H1 (cell line): ENCODE data around the gene PCDHAC2. TPM values are rescaled to one million over a fixed set of nuclear protein-coding genes. Genes with fewer than 3 reads are reported as not detected.

Experiments used
- CTCF ChIA-PET: fragments of 300-600 bp; sonication (Branson Sonifier 250); formaldehyde crosslinking; loops from one replicate; lab custom pipeline; 2021; ENCODE audit not compliant: partially characterized antibody; lab: Charles Lee
- POLR2A ChIA-PET: fragments of 300-600 bp; sonication (Branson Sonifier 250); formaldehyde crosslinking; loops from one replicate; lab custom pipeline; 2021; ENCODE audit warnings: inconsistent platforms; ENCODE audit not compliant: partially characterized antibody; lab: Charles Lee
- DNase-seq, 2 experiments: peaks; one replicate each; pipeline versions ENCODE4 v3.0.0 to v3.0.0-alpha.2; 2010 to 2022; ENCODE audit warnings: low spot score in 2 of 2, low read depth in 1 of 2, mixed read lengths in 1 of 2
- FAIRE-seq: peaks from 2 replicates; lab custom pipeline; 2011; peaks lifted over from hg19 to GRCh38; lab: Jason Lieb, UNC
- H2AFZ ChIP-seq: 2 replicates; pipeline ENCODE4 v1.8.1; 2012; ENCODE audit warnings: low read length, inconsistent platforms
- H2AK5ac ChIP-seq: 2 replicates; pipeline ENCODE4 v1.6.1; 2013; ENCODE audit warnings: low read depth, low read length
- H2BK120ac ChIP-seq: replicated peaks from 2 replicates; pipeline ENCODE3; 2013; ENCODE audit warnings: low read depth, low read length, inconsistent platforms
- H2BK12ac ChIP-seq: 2 replicates; pipeline ENCODE4 v1.6.1; 2013; ENCODE audit warnings: low read depth, low read length
- H2BK15ac ChIP-seq: 2 replicates; pipeline ENCODE4 v1.6.1; 2013; ENCODE audit warnings: low read length
- H2BK20ac ChIP-seq: 2 replicates; pipeline ENCODE4 v1.6.1; 2013; ENCODE audit warnings: low read length
- H2BK5ac ChIP-seq: 2 replicates; pipeline ENCODE4 v1.6.1; 2013; ENCODE audit warnings: low read depth, low read length
- H3K14ac ChIP-seq: 2 replicates; pipeline ENCODE4 v1.6.1; 2013; ENCODE audit warnings: inconsistent platforms; ENCODE audit not compliant: insufficient read length
- H3K18ac ChIP-seq: 2 replicates; pipeline ENCODE4 v1.6.1; 2013; ENCODE audit warnings: low read length; ENCODE audit errors: extremely low read depth
- H3K23ac ChIP-seq: 2 replicates; pipeline ENCODE4 v1.6.1; 2013; ENCODE audit warnings: inconsistent platforms; ENCODE audit not compliant: insufficient read length
- H3K23me2 ChIP-seq: 2 replicates; pipeline ENCODE4 v1.6.1; 2013; ENCODE audit warnings: low read depth, low read length
- H3K27ac ChIP-seq: 2 replicates; pipeline ENCODE4 v1.6.1; 2011; ENCODE audit warnings: low read depth, low read length, inconsistent platforms
- H3K27me3 ChIP-seq, 4 experiments: replicated peaks in 1 of 4; 1 replicate in 1 of 4; 2 replicates in 3 of 4; pipeline versions ENCODE4 v1.6.1 to v1.8.1; 2011 to 2013; ENCODE audit warnings: low read length in 3 of 4, mild to moderate bottlenecking in 3 of 4, inconsistent platforms in 2 of 4, mixed read lengths in 2 of 4, moderate library complexity in 1 of 4; ENCODE audit not compliant: control insufficient read depth in 3 of 4, insufficient read depth in 3 of 4; ENCODE audit errors: extremely low read depth in 1 of 4
- H3K36me3 ChIP-seq, 4 experiments: 2 replicates each; pipeline versions ENCODE4 v1.6.1 to v1.8.1; 2011 to 2013; ENCODE audit warnings: mild to moderate bottlenecking in 4 of 4, low read length in 3 of 4, moderate library complexity in 2 of 4, control low read depth in 1 of 4, inconsistent platforms in 1 of 4; ENCODE audit not compliant: insufficient read depth in 4 of 4, control insufficient read depth in 2 of 4
- H3K4ac ChIP-seq: replicated peaks from 2 replicates; pipeline ENCODE3; 2013; ENCODE audit warnings: low read length, low read depth, mixed read lengths, inconsistent platforms; ENCODE audit not compliant: insufficient read length
- H3K4me1 ChIP-seq, 4 experiments: replicated peaks in 1 of 4; 1 replicate in 1 of 4; 2 replicates in 3 of 4; pipeline versions ENCODE4 v1.6.1 to v1.8.1; 2011 to 2013; ENCODE audit warnings: low read length in 3 of 4, inconsistent platforms in 2 of 4, mixed read lengths in 1 of 4; ENCODE audit not compliant: insufficient read depth in 4 of 4, control insufficient read depth in 3 of 4
- H3K4me2 ChIP-seq, 2 experiments: 2 replicates each; pipeline versions ENCODE4 v1.6.1 to v1.8.1; 2011 to 2013; ENCODE audit warnings: low read depth in 2 of 2, low read length in 2 of 2, control low read depth in 1 of 2, inconsistent platforms in 1 of 2, mild to moderate bottlenecking in 1 of 2; ENCODE audit not compliant: insufficient read depth in 1 of 2
- H3K4me3 ChIP-seq, 4 experiments: fragments of 200-600, 300-600 bp in 1 of 4; sonication (generic), shearing (Covaris generic), sonication (Bioruptor Twin) in 1 of 4; 2 replicates each; pipeline versions ENCODE4 v1.5.1 to v1.8.1; 2011 to 2016; ENCODE audit warnings: low read length in 4 of 4, low read depth in 3 of 4, control low read depth in 2 of 4, inconsistent platforms in 2 of 4, mild to moderate bottlenecking in 2 of 4, mixed read lengths in 1 of 4, moderate library complexity in 1 of 4; ENCODE audit not compliant: insufficient read depth in 2 of 4; ENCODE audit errors: extremely low read depth in 1 of 4
- H3K56ac ChIP-seq: replicated peaks from 2 replicates; pipeline ENCODE3; 2013; ENCODE audit warnings: low read depth, mild to moderate bottlenecking, mixed read lengths, low read length, inconsistent platforms; ENCODE audit not compliant: insufficient read length
- H3K79me1 ChIP-seq: 2 replicates; pipeline ENCODE4 v1.6.1; 2013; ENCODE audit warnings: low read depth, low read length, control low read depth
- H3K79me2 ChIP-seq, 2 experiments: 2 replicates each; pipeline versions ENCODE4 v1.6.1 to v1.8.1; 2012 to 2013; ENCODE audit warnings: low read length in 2 of 2, mild to moderate bottlenecking in 2 of 2, inconsistent platforms in 1 of 2; ENCODE audit not compliant: insufficient read depth in 2 of 2, control insufficient read depth in 1 of 2
- H3K9ac ChIP-seq, 4 experiments: replicated peaks in 1 of 4; 1 replicate in 1 of 4; 2 replicates in 3 of 4; pipeline versions ENCODE4 v1.6.1 to v1.8.1; 2011 to 2013; ENCODE audit warnings: low read depth in 3 of 4, low read length in 3 of 4, control low read depth in 2 of 4, mild to moderate bottlenecking in 2 of 4, moderate library complexity in 2 of 4, inconsistent platforms in 1 of 4; ENCODE audit errors: extremely low read depth in 1 of 4
- H3K9me3 ChIP-seq, 2 experiments: 2 replicates each; pipeline versions ENCODE4 v1.6.1 to v1.8.1; 2012 to 2013; ENCODE audit warnings: mild to moderate bottlenecking in 2 of 2, moderate library complexity in 2 of 2, control low read depth in 1 of 2, inconsistent platforms in 1 of 2, low read depth in 1 of 2, low read length in 1 of 2, mixed read lengths in 1 of 2; ENCODE audit not compliant: insufficient read depth in 2 of 2
- H4K20me1 ChIP-seq, 2 experiments: replicated peaks in 1 of 2; 2 replicates each; pipeline versions ENCODE3 to v1.8.1; 2011 to 2013; ENCODE audit warnings: inconsistent platforms in 2 of 2, low read length in 2 of 2, mild to moderate bottlenecking in 1 of 2; ENCODE audit not compliant: insufficient read depth in 2 of 2, control insufficient read depth in 1 of 2
- H4K5ac ChIP-seq: 2 replicates; pipeline ENCODE4 v1.6.1; 2013; ENCODE audit warnings: low read length, low read depth, mixed read lengths, inconsistent platforms; ENCODE audit not compliant: insufficient read length
- H4K8ac ChIP-seq: 2 replicates; pipeline ENCODE4 v1.8.0; 2013; ENCODE audit warnings: mild to moderate bottlenecking, moderate library complexity, low read length, inconsistent platforms; ENCODE audit not compliant: insufficient read depth; ENCODE audit errors: extremely low read depth
- H4K91ac ChIP-seq: replicated peaks from 2 replicates; pipeline ENCODE3; 2013; ENCODE audit warnings: low read length, mixed read lengths, inconsistent platforms; ENCODE audit not compliant: insufficient read length
- ATF3 ChIP-seq: IDR thresholded peaks from 2 replicates; pipeline ENCODE4 v1.6.1; 2011; ENCODE audit warnings: low read depth, mild to moderate bottlenecking, low read length; ENCODE audit not compliant: insufficient read depth
- CTCF ChIP-seq, 3 experiments: IDR thresholded peaks; 1 replicate in 2 of 3; 2 replicates in 1 of 3; pipeline versions ENCODE4 v1.5.1 to v1.6.1; 2011; ENCODE audit warnings: low read length in 3 of 3, mild to moderate bottlenecking in 3 of 3, inconsistent platforms in 2 of 3, low read depth in 1 of 3, moderate library complexity in 1 of 3; ENCODE audit not compliant: insufficient read depth in 1 of 3; ENCODE audit errors: control extremely low read depth in 1 of 3
- EZH2 ChIP-seq: fragments of 200-600 bp; sonication (generic); IDR thresholded peaks from 2 replicates; pipeline ENCODE4 v1.7.1; 2012; ENCODE audit warnings: low read depth, mild to moderate bottlenecking, moderate library complexity, low read length, inconsistent platforms; ENCODE audit not compliant: severe bottlenecking
- JUND ChIP-seq: IDR thresholded peaks from 2 replicates; pipeline ENCODE4 v1.6.1; 2011; ENCODE audit warnings: mild to moderate bottlenecking, improper control_type of control experiment, low read length
- NRF1 ChIP-seq: IDR thresholded peaks from 2 replicates; pipeline ENCODE4 v1.6.1; 2011; ENCODE audit warnings: mild to moderate bottlenecking, low read depth, low read length, improper control_type of control experiment
- POLR2A ChIP-seq, 2 experiments: IDR thresholded peaks; 1 replicate in 1 of 2; 2 replicates in 1 of 2; pipeline ENCODE4 v1.6.1; 2011; ENCODE audit warnings: low read depth in 2 of 2, low read length in 2 of 2, mild to moderate bottlenecking in 2 of 2; ENCODE audit errors: control extremely low read depth in 1 of 2
- SIX5 ChIP-seq: IDR thresholded peaks from 2 replicates; pipeline ENCODE4 v1.6.1; 2011; ENCODE audit warnings: mild to moderate bottlenecking, low read depth, low read length
- SP4 ChIP-seq: IDR thresholded peaks from 2 replicates; pipeline ENCODE4 v1.6.1; 2012; ENCODE audit warnings: low read length, inconsistent platforms
- ZNF274 ChIP-seq: IDR thresholded peaks from 2 replicates; pipeline ENCODE4 v1.7.0; 2012; ENCODE audit warnings: low read length, borderline replicate concordance; ENCODE audit errors: extremely low read depth
- WGBS, 2 experiments: shearing (Covaris generic) in 1 of 2; methylation state at CpG; one replicate each; pipeline versions ENCODE4 v1.1.6 to v1.1.7; 2013 to 2015; ENCODE audit warnings: low lambda C conversion rate in 2 of 2, mixed read lengths in 2 of 2, inconsistent platforms in 1 of 2, low coverage in 1 of 2, missing lambda C conversion rate in 1 of 2; ENCODE audit not compliant: insufficient replicate concordance in 2 of 2, insufficient coverage in 1 of 2, insufficient read length in 1 of 2; ENCODE audit errors: extremely low coverage in 1 of 2, missing lambda C conversion rate in 1 of 2; 5-methylcytosine and 5-hydroxymethylcytosine counted together
- polyA plus RNA-seq, 7 experiments: library from polyadenylated mRNA; depleted of rRNA in 3 of 7; stranded (reverse) in 5 of 7; unstranded in 2 of 7; fragments of >200 nt in 5 of 7; fragments of 200-250 nt in 2 of 7; gene quantifications; 1 replicate in 5 of 7; 2 replicates in 1 of 7; 4 replicates in 1 of 7; pipeline versions ENCODE4 v1.2.1 to v1.2.3, GENCODE V29; 2011 to 2013; ENCODE audit warnings: missing spikeins in 2 of 7, mixed read lengths in 2 of 7
- total RNA-seq: library from RNA; stranded (reverse); fragmentation: NEBNext Ultra II Directional; extraction: Animal tissue kit (Norgen Biotek cat#: 25700); gene quantifications from 2 replicates; pipeline ENCODE4 v1.2.1, GENCODE V29; 2021

The PCDHAC2 gene
- total and polyA plus RNA-seq, 2 of the 8 experiments (the other 6 are each of a cell fraction or from before 2014, with no cell fraction given) = 3.7 to 5.0 TPM

- H3K23me2 ChIP-seq = no peaks in the 10 kb centered on the region
- no peak overlapping the region for H2BK15ac ChIP-seq
- no peak overlapping the region for H3K14ac ChIP-seq
- H3K56ac ChIP-seq = no peak overlapping the region
- H3K36me3 ChIP-seq = no peaks in the 10 kb centered on the region
- WGBS, 2 experiments = 95% methylated on average over 1 of the region's 1 CpG; no CpG with 5 or more reads in 1 of the 2 experiments
- no peaks in the 10 kb centered on the region for H3K9me3 ChIP-seq
- peaks cover 0 to 8% (median 0%) of the 10 kb centered on the region in 4 experiments; a peak in 5 of 7 replicates for H3K4me1 ChIP-seq
- DNase-seq (no peak), FAIRE-seq (no peak)
- no peak overlapping the region for H3K9ac ChIP-seq
- H3K79me1 ChIP-seq = no peaks in the 10 kb centered on the region
- no peaks in the 10 kb centered on the region for H3K27me3 ChIP-seq
- H3K23ac ChIP-seq = no peak overlapping the region
- no peak overlapping the region for H3K4me3 ChIP-seq
- no peak overlapping the region for H4K5ac ChIP-seq
- H3K4me2 ChIP-seq = no peak overlapping the region
- H2AK5ac ChIP-seq = no peak overlapping the region
- no peak overlapping the region for H3K18ac ChIP-seq
- no peak overlapping the region for H3K4ac ChIP-seq
- H4K20me1 ChIP-seq = no peaks in the 10 kb centered on the region
- H3K79me2 ChIP-seq = no peaks in the 10 kb centered on the region
- H2AFZ ChIP-seq = no peak overlapping the region
- no peak overlapping the region for H4K91ac ChIP-seq
- POLR2A ChIA-PET = interaction anchor here (1.0 to 4.3 kb wide), 4 partner anchors 9 to 61 kb away, joined by 3 to 22 read pairs (median 7); partner anchors contain the start of gene PCDHAC2
- no peak overlapping the region for H4K8ac ChIP-seq
- CTCF ChIA-PET = interaction anchor here (0.5 to 4.2 kb wide), 6 partner anchors 12 to 103 kb away, joined by 3 to 18 read pairs (median 4); partner anchors contain the start of genes PCDHA12 and PCDHAC2
- H2BK12ac ChIP-seq = no peak overlapping the region
- no peak overlapping the region for H2BK120ac ChIP-seq
- H2BK20ac ChIP-seq = no peak overlapping the region
- no peak overlapping the region for H3K27ac ChIP-seq
- no peak overlapping the region for H2BK5ac ChIP-seq
- TF ChIP-seq JUND (no peak), NRF1 (no peak), ATF3 (no peak), SP4 (no peak), EZH2 (no peak), POLR2A (IDR thresholded peaks at IDR 0.05; ENCODE audit: control extremely low read depth in 1 of 2, low read depth in 2 of 2, low read length in 2 of 2) (no peak), ZNF274 (no peak), CTCF (IDR thresholded peaks at IDR 0.05; ENCODE audit: control extremely low read depth in 1 of 3, insufficient read depth in 1 of 3, low read depth in 1 of 3, low read length in 3 of 3) (no peak), SIX5 (no peak)
Observed at GRCh38 chr5:140978983-140979382, 12.7 kb downstream of the PCDHAC2 start.
